ENCODE measurements around the gene TEPSIN. TPM values are rescaled to one million over a fixed set of nuclear protein-coding genes. Genes with fewer than 3 reads are reported as not detected.

Gene TEPSIN
- total and polyA plus RNA-seq, 9 donors: 2.5 to 30.2 (median 24.5) TPM

DNA sequence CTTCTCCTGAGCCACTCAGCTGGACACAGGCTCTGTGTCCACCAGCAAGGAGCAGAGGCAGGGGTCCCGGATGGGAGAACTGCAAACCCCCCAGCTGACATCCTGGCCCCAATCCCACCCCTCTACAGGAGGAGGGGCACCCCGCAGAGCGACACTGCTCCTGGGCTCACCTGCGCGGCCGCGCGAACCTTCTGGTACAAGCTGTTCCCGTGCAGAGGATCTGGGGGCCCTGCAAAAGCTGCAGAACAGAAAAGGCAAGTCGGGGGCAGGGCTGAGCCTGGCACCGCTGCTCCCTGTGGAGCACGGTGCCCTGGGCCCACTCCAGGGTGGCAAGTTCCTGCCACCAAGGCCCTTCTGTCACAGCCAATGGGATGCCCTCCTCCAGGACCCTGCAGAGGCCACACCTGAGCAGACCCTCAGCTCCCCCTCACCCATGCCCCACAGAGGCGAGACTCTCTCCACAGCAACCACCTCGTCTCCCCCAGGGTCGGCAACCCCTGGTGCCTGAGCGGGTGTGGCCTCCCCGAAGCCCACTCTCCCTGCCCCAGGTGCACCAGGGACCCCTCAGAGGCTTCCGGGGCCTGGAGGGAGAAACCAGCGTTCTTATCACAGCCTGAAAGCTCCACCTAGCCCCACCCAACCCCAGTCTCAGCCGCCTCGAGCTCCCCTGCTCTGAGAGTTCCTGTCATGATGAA lies 4.9 kb downstream of the TEPSIN start:
- Histone ChIP-seq H3K27me3 (no peaks in the 10 kb centered on the region), H3K36me3 (no peaks in the 10 kb centered on the region), H3K9me3 (no peaks in the 10 kb centered on the region), H3K4me3 (no peak overlapping the region), H3K4me1 (ENCODE audit: insufficient read depth) (peaks cover 1% of the 10 kb centered on the region), H3K27ac (no peak overlapping the region)
- no peak for DNase-seq
- 86 to 89% (median 89%) methylated on average over 16 to 21 of the region's 21 CpGs for WGBS, 3 donors
- intact Hi-C loops (cut with DNase I): loop anchor here in 2 of 4 donors (5.0 to 10.0 kb wide), 2 partner anchors 92 to 239 kb away; partner anchors contain the start of gene CHMP6 (in 1 of the 2)
- TF ChIP-seq POLR2A (IDR thresholded peaks at IDR 0.05): no peak
- TF ChIP-seq EP300 (IDR thresholded peaks at IDR 0.05): no peak
- TF ChIP-seq, protein P1, sequence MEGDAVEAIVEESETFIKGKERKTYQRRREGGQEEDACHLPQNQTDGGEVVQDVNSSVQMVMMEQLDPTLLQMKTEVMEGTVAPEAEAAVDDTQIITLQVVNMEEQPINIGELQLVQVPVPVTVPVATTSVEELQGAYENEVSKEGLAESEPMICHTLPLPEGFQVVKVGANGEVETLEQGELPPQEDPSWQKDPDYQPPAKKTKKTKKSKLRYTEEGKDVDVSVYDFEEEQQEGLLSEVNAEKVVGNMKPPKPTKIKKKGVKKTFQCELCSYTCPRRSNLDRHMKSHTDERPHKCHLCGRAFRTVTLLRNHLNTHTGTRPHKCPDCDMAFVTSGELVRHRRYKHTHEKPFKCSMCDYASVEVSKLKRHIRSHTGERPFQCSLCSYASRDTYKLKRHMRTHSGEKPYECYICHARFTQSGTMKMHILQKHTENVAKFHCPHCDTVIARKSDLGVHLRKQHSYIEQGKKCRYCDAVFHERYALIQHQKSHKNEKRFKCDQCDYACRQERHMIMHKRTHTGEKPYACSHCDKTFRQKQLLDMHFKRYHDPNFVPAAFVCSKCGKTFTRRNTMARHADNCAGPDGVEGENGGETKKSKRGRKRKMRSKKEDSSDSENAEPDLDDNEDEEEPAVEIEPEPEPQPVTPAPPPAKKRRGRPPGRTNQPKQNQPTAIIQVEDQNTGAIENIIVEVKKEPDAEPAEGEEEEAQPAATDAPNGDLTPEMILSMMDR (IDR thresholded peaks at IDR 0.05): no peak

DNA sequence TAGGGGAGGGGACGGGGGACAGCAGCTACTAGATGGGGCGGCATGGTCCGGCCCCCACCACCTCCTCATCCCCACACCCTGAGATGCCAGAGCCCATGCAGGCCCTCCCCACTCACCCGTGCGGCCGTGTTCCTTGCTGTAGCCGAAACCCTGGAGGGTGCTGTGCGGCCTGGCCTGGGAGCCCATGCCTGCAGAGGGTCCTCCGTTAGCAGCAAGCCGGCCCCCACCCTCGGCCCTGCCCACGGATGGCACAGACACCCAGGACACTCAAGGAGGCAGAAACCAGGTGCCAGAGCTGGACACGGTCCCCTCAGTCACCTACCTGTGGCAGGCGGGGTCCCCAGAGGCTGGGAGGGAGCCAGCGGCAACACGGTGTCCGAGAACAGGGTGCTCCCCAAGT lies 5.5 kb downstream of the TEPSIN start:
- no peaks in the 10 kb centered on the region for H3K36me3 ChIP-seq

DNA sequence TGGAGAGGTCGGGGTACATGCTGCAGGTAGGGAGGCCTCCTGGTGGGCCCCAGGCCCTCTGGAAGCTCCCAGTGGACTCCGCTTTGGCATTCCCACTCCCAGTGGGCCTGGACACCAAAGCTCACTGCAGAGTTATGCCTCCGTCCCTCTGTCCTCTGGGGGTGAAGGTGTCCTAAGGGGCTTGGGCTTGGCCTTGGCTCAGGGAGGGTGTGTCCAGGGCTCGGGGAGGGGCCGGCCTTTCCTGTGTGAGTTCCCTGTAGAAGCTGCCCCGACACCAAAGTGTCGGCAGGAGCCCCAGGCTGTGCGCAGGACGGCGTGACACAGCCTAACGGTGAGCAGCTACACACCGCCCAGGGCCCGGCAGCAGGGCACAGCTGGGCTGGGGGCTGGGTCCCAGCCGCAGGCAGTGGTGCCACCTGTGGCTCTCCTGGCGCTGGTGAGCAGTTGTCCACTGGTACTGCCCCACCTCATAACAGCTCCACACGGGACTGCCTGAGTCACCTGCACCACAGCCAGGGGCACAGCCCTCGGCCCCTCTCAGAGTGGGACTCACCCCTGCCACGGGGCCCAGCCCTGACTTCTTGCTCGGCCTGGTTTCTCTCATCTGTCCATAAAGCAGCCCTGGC lies 6.1 kb downstream of the TEPSIN start:
- no peaks in the 10 kb centered on the region for H3K9me3 ChIP-seq
- no peak for DNase-seq
- 88 to 91% (median 89%) methylated on average over 18 to 19 of the region's 19 CpGs for WGBS, 3 donors
- no peak overlapping the region for H3K27ac ChIP-seq
- TF ChIP-seq, protein P1 (IDR thresholded peaks at IDR 0.05): no peak
- TF ChIP-seq EP300 (IDR thresholded peaks at IDR 0.05): no peak
- no peak for TF ChIP-seq POLR2A (IDR thresholded peaks at IDR 0.05)
- intact Hi-C loops (cut with DNase I): loop anchor here in 2 of 4 donors (5.0 to 10.0 kb wide), 2 partner anchors 90 to 238 kb away; partner anchors contain the start of gene CHMP6 (in 1 of the 2)
- no peaks in the 10 kb centered on the region for H3K27me3 ChIP-seq
- no peak overlapping the region for H3K4me3 ChIP-seq
- peaks cover 1% of the 10 kb centered on the region for H3K4me1 ChIP-seq (ENCODE audit: insufficient read depth)
- H3K36me3 ChIP-seq: no peaks in the 10 kb centered on the region

More for the DNA sequence above, 5.5 kb downstream of the TEPSIN start:
- H3K27me3 ChIP-seq: no peaks in the 10 kb centered on the region
- DNase-seq: no peak
- H3K9me3 ChIP-seq: no peaks in the 10 kb centered on the region
- WGBS, 3 donors: 87 to 93% (median 91%) methylated on average over 13 to 17 of the region's 17 CpGs
- H3K4me3 ChIP-seq: no peak overlapping the region
- no peak overlapping the region for H3K27ac ChIP-seq
- peaks cover 1% of the 10 kb centered on the region for H3K4me1 ChIP-seq (ENCODE audit: insufficient read depth)
- TF ChIP-seq, protein P1 (IDR thresholded peaks at IDR 0.05): no peak
- no peak for TF ChIP-seq POLR2A (IDR thresholded peaks at IDR 0.05)
- TF ChIP-seq EP300 (IDR thresholded peaks at IDR 0.05): no peak
- intact Hi-C loops (cut with DNase I): loop anchor here in 2 of 4 donors (5.0 to 10.0 kb wide), 2 partner anchors 91 to 239 kb away; partner anchors contain the start of gene CHMP6 (in 1 of the 2)

DNA sequence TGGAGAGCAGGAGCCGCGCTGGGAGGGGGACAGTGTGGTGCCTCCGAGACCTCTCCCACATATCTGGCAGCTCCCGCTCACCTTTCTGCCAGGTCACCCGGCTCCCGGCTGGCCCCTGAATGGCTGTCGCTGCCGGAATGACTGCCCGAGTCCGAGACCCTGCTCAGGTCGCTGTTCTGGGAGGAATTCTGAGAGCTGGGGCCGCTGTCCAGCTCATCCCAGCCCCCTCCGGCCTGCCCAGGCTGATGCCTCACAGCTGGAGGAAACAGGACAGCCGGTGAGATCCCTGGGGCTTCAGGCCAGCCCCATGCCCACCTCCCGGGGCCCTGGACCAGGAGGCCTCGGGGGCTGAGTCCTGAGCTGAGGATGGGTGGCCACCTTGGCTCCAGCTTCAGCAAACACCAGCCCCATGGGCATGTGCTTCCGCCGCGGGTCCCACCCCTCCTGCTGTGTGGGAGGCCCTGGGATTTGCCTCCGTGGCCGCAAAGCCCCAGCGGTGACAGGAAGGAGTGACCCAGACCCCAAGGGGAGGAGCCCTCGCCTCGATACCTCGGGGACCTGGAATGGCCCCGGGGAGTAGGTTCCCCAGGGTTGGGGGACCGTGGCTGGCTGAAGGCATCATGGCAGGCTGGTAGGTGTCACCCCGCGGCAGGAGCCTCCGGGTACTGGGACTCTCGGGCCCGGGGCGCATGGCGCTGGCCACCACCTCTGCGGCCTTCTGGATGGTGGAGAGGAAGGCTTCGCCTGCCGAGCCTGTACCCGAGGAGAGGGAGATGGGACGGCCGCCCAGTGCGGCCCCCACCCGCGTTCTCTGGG lies 6.9 kb downstream of the TEPSIN start:
- 75 to 83% (median 77%) methylated on average over 29 to 43 of the region's 43 CpGs for WGBS, 3 donors
- no peaks in the 10 kb centered on the region for H3K27me3 ChIP-seq
- intact Hi-C loops (cut with DNase I): loop anchor here in 2 of 4 donors (5.0 to 10.0 kb wide), 2 partner anchors 90 to 237 kb away; partner anchors contain the start of gene CHMP6 (in 1 of the 2)
- no peak for TF ChIP-seq EP300 (IDR thresholded peaks at IDR 0.05)
- TF ChIP-seq POLR2A (IDR thresholded peaks at IDR 0.05): no peak
- TF ChIP-seq, protein P1 (IDR thresholded peaks at IDR 0.05): no peak
- H3K27ac ChIP-seq: no peak overlapping the region
- no peaks in the 10 kb centered on the region for H3K9me3 ChIP-seq
- DNase-seq: no peak
- H3K4me3 ChIP-seq: no peak overlapping the region
- no peaks in the 10 kb centered on the region for H3K4me1 ChIP-seq (ENCODE audit: insufficient read depth)
- no peaks in the 10 kb centered on the region for H3K36me3 ChIP-seq

All from ovary (tissue), 9 donors.